C4-2B (cell line): Measurements from ENCODE around the gene GOLGA6L9.
"Not testable (repeated sequence)": the region's sequence is repeated elsewhere in the genome, so short reads cannot be mapped to it uniquely, and the experiment has no call there.

Experiments
- ZFX ChIP-seq: fragments of 450-650 bp; IDR thresholded peaks from 2 replicates; pipeline ENCODE4 v1.6.1; 2017
- TF ChIP-seq, protein P1 (sequence below): fragments of 450-650 bp; conservative IDR thresholded peaks from 2 replicates; pipeline ENCODE4 v1.5.1; 2017; ENCODE audit warnings: mild to moderate bottlenecking

DNA sequence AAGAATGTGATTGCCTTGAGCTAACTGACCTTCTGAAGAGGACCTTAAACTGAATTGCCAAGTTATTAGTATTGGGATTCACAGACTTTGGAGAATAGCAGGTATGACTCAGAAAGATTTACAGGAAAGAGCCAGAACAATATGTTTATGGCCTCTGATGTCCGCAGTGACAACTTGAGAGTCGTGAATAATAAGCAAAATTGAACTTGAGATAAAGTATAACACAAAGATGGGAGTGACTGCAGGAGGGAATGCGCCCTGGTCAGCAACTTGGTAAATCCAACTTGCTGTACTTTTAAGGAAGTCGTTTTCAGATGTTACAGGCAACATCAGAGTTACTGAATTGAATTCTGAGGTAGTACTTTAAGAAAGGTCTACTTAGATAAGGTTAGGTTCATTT lies 19.3 kb upstream of the GOLGA6L9 start:
- TF ChIP-seq, protein P1, sequence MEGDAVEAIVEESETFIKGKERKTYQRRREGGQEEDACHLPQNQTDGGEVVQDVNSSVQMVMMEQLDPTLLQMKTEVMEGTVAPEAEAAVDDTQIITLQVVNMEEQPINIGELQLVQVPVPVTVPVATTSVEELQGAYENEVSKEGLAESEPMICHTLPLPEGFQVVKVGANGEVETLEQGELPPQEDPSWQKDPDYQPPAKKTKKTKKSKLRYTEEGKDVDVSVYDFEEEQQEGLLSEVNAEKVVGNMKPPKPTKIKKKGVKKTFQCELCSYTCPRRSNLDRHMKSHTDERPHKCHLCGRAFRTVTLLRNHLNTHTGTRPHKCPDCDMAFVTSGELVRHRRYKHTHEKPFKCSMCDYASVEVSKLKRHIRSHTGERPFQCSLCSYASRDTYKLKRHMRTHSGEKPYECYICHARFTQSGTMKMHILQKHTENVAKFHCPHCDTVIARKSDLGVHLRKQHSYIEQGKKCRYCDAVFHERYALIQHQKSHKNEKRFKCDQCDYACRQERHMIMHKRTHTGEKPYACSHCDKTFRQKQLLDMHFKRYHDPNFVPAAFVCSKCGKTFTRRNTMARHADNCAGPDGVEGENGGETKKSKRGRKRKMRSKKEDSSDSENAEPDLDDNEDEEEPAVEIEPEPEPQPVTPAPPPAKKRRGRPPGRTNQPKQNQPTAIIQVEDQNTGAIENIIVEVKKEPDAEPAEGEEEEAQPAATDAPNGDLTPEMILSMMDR: not testable (repeated sequence)
- TF ChIP-seq ZFX: not testable (repeated sequence)
